GM18505 (cell line): Measurements from ENCODE around the gene MIR17HG.

ENCODE experiments used
- ATAC-seq: cut with Tn5 transposase; IDR thresholded peaks from one replicate; pipeline ENCODE4 v1.9.1; 2021; ENCODE audit not compliant: unreplicated experiment
- POLR2A ChIP-seq: IDR thresholded peaks from 4 replicates; pipeline ENCODE4 v1.6.1; 2011; ENCODE audit warnings: borderline replicate concordance; ENCODE audit not compliant: insufficient read depth, insufficient read length; ENCODE audit errors: extremely low read depth

The MIR17HG gene

GRCh38 chr13:91368676-91369440, 21.4 kb downstream of the MIR17HG start:
- no peak for TF ChIP-seq POLR2A
- ATAC-seq, result no peak

GRCh38 chr13:91369441-91369831, 21.9 kb downstream of the MIR17HG start:
- ATAC-seq, result no peak

GRCh38 chr13:91370501-91370900, 23.0 kb downstream of the MIR17HG start:
- no peak for TF ChIP-seq POLR2A
- ATAC-seq, result no peak

More at GRCh38 chr13:91369441-91369831, 21.9 kb downstream of the MIR17HG start:
- TF ChIP-seq POLR2A, result no peak

GRCh38 chr13:91372911-91373310, 25.4 kb downstream of the MIR17HG start:
- ATAC-seq, result no peak
- TF ChIP-seq POLR2A, result no peak

- TF ChIP-seq POLR2A, result no peak
- ATAC-seq, result peak; percentile 99
Observed at GRCh38 chr13:91375116-91375729, 27.7 kb downstream of the MIR17HG start.

- ATAC-seq, result peak; percentile 53
- TF ChIP-seq POLR2A, result no peak
Observed at GRCh38 chr13:91381371-91381770, 33.9 kb downstream of the MIR17HG start.

GRCh38 chr13:91383836-91384235, 36.3 kb downstream of the MIR17HG start:
- TF ChIP-seq POLR2A, result no peak
- ATAC-seq, result no peak

GRCh38 chr13:91384896-91385295, 37.4 kb downstream of the MIR17HG start:
- no peak for TF ChIP-seq POLR2A
- ATAC-seq, result no peak

GRCh38 chr13:91389186-91389585, 41.7 kb downstream of the MIR17HG start:
- TF ChIP-seq POLR2A, result no peak
- ATAC-seq, result no peak

GRCh38 chr13:91397595-91397994, 50.1 kb downstream of the MIR17HG start:
- no peak for ATAC-seq
- no peak for TF ChIP-seq POLR2A

- peak; percentile 95 for ATAC-seq
- peak; percentile 38 for TF ChIP-seq POLR2A
Observed at GRCh38 chr13:91398413-91399188, 51.1 kb downstream of the MIR17HG start, which contains the start of gene GPC5. TSS of gene GPC5 (plus strand) at chr13:91398621.

GRCh38 chr13:91399189-91400062, 51.9 kb downstream of the MIR17HG start:
- peak; percentile 20 for ATAC-seq
- no peak for TF ChIP-seq POLR2A

GRCh38 chr13:91400063-91400399, 52.5 kb downstream of the MIR17HG start:
- ATAC-seq, result no peak
- no peak for TF ChIP-seq POLR2A
